ENCODE results near the gene LALBA. TPM values are rescaled to one million over a fixed set of nuclear protein-coding genes. Genes with fewer than 3 reads are reported as not detected.
"Not testable (repeated sequence)": the region's sequence is repeated elsewhere in the genome, so short reads cannot be mapped to it uniquely, and the experiment has no call there.

LALBA gene
- total RNA-seq, 4 donors from 2014 or later: not detected

- ATAC-seq (no peak), DNase-seq (no peak)
- H3K4me1 ChIP-seq: no peaks in the 10 kb centered on the region
- no peak overlapping the region for H3K4me3 ChIP-seq
- intact Hi-C loops (cut with DNase I; ENCODE audit: low total_unique reads): no loop called here
- H3K27ac ChIP-seq: no peak overlapping the region
- in situ Hi-C loops (cut with MboI; ENCODE audit: low sequenced_read_pairs in 4 of 4): loop anchor here in 1 of 4 donors (25.0 kb wide), 1 partner anchor 251 kb away; the partner anchor contains the start of gene ADCY6
- H3K9me3 ChIP-seq: no peaks in the 10 kb centered on the region
- no peaks in the 10 kb centered on the region for H3K27me3 ChIP-seq
- TF ChIP-seq CTCF (IDR thresholded peaks at IDR 0.05 in 4 of 5, conservative IDR thresholded peaks at IDR 0.05 in 1 of 5) (no peak), POLR2A (IDR thresholded peaks at IDR 0.05) (no peak)
- no peaks in the 10 kb centered on the region for H3K36me3 ChIP-seq
Measured at GRCh38 chr12:48536602-48537001, 33.2 kb downstream of the LALBA start.

- TF ChIP-seq POLR2A (IDR thresholded peaks at IDR 0.05) (no peak), CTCF (IDR thresholded peaks at IDR 0.05 in 4 of 5, conservative IDR thresholded peaks at IDR 0.05 in 1 of 5) (no peak)
- intact Hi-C loops (cut with DNase I; ENCODE audit: low total_unique reads): no loop called here
- ATAC-seq (no peak), DNase-seq (no peak)
- Histone ChIP-seq H3K27ac (no peak overlapping the region), H3K9me3 (no peaks in the 10 kb centered on the region), H3K4me1 (no peaks in the 10 kb centered on the region), H3K27me3 (peaks cover 0 to 3% (median 0%) of the 10 kb centered on the region in 3 donors), H3K36me3 (no peaks in the 10 kb centered on the region), H3K4me3 (no peak overlapping the region)
- in situ Hi-C loops (cut with MboI; ENCODE audit: low sequenced_read_pairs in 4 of 4): loop anchor here in 1 of 4 donors (25.0 kb wide), 1 partner anchor 255 kb away; the partner anchor contains the start of gene ADCY6
Measured at GRCh38 chr12:48532601-48533000, 37.2 kb downstream of the LALBA start.

GRCh38 chr12:48527891-48528670 is 41.8 kb downstream of the LALBA start:
- no peak for TF ChIP-seq POLR2A (IDR thresholded peaks at IDR 0.05)
- TF ChIP-seq CTCF (IDR thresholded peaks at IDR 0.05 in 4 of 5, conservative IDR thresholded peaks at IDR 0.05 in 1 of 5): no peak
- Histone ChIP-seq H3K27me3 (peaks cover 0 to 3% (median 0%) of the 10 kb centered on the region in 3 donors), H3K4me3 (no peak overlapping the region), H3K27ac (no peak overlapping the region), H3K36me3 (no peaks in the 10 kb centered on the region), H3K9me3 (no peaks in the 10 kb centered on the region), H3K4me1 (no peaks in the 10 kb centered on the region)
- DNase-seq: no peak
- in situ Hi-C loops (cut with MboI; ENCODE audit: low sequenced_read_pairs in 4 of 4) (loop anchor here in 1 of 4 donors (25.0 kb wide), 1 partner anchor 259 kb away; the partner anchor contains the start of gene ADCY6), intact Hi-C loops (cut with DNase I; ENCODE audit: low total_unique reads) (loop anchor here (5.0 kb wide), 1 partner anchor 84 kb away; no protein-coding TSS in a partner anchor)
- no peak for ATAC-seq

- in situ Hi-C loops (cut with MboI; ENCODE audit: low sequenced_read_pairs in 4 of 4) (loop anchor here in 1 of 4 donors (25.0 kb wide), 1 partner anchor 262 kb away; the partner anchor contains the start of gene ADCY6), intact Hi-C loops (cut with DNase I; ENCODE audit: low total_unique reads) (loop anchor here (5.0 kb wide), 1 partner anchor 87 kb away; no protein-coding TSS in a partner anchor)
- DNase-seq (no peak), ATAC-seq (no peak)
- Histone ChIP-seq H3K4me1 (no peaks in the 10 kb centered on the region), H3K9me3 (no peaks in the 10 kb centered on the region), H3K27me3 (no peaks in the 10 kb centered on the region), H3K27ac (no peak within 1 kb of the TSS), H3K4me3 (no peak within 1 kb of the TSS), H3K36me3 (no peaks in the 10 kb centered on the region)
- TF ChIP-seq CTCF (IDR thresholded peaks at IDR 0.05 in 4 of 5, conservative IDR thresholded peaks at IDR 0.05 in 1 of 5) (no peak), POLR2A (IDR thresholded peaks at IDR 0.05) (no peak)
Measured at GRCh38 chr12:48525332-48525731, 44.5 kb downstream of the LALBA start, which contains the start of gene OR8S1. Gene OR8S1, plus strand, starts transcription at chr12:48525632. Its CDS starts 0 bp downstream, at chr12:48525632.

GRCh38 chr12:48520381-48520780 is 49.5 kb downstream of the LALBA start:
- H3K27ac ChIP-seq; ATAC-seq; H3K9me3 ChIP-seq; H3K27me3 ChIP-seq; DNase-seq; H3K36me3 ChIP-seq; H3K4me3 ChIP-seq; intact Hi-C loops (cut with DNase I; ENCODE audit: low total_unique reads); in situ Hi-C loops (cut with MboI; ENCODE audit: low sequenced_read_pairs in 4 of 4); H3K4me1 ChIP-seq: not testable (repeated sequence)

All from gastrocnemius medialis (tissue), 4 donors.